Measurements from ENCODE around the gene OR2A1.
"Not testable (repeated sequence)": the region's sequence is repeated elsewhere in the genome, so short reads cannot be mapped to it uniquely, and the experiment has no call there.

- TF ChIP-seq CTCF, MAX (IDR thresholded peaks at IDR 0.05; ENCODE audit: low read depth, low read length): not testable (repeated sequence)
These were observed 8.6 kb upstream of the OR2A1 start for GRCh38 chr7:144303607-144304006.
